ENCODE results near the gene NDUFA8. TPM values are rescaled to one million over a fixed set of nuclear protein-coding genes. Genes with fewer than 3 reads are reported as not detected.

Gene NDUFA8
- total RNA-seq, 3 donors from 2014 or later (not counting 1 experiment from before 2014, with no cell fraction given) = 6.6 to 15.9 (median 10.8) TPM

DNA sequence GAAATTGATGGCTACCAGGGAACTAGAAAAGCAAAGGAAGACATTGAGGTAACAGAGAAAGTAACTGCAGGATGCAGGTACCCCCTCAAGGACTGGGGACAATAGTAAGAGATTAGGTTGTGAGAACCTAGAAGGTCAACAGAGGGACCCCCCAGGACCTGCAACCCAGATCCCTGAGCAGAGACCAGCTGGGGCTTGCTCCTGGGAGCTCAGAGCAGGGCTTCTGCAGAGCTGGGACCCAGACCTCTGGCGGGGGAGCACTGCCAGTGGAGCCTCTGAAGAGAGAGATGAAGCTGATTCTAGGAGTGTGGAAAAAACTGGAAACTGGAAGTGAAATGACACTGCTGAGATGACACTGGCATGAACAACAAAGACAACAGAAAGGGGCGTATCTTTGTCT lies 17.3 kb upstream of the NDUFA8 start:
- no peaks in the 10 kb centered on the region for H3K9me3 Mint-ChIP-seq
- no peaks in the 10 kb centered on the region for H3K4me1 Mint-ChIP-seq
- no peaks in the 10 kb centered on the region for H3K36me3 ChIP-seq (ENCODE audit: control insufficient read depth, insufficient read depth, low read length)
- H3K4me1 ChIP-seq (ENCODE audit: control insufficient read depth, insufficient read depth, low read length) = no peaks in the 10 kb centered on the region
- peaks cover 16 to 34% of the 10 kb centered on the region in 2 donors for H3K27me3 Mint-ChIP-seq (ENCODE audit: low read depth in 2 of 2)
- no peak overlapping the region for H3K27ac ChIP-seq (ENCODE audit: low read length)
- no peak overlapping the region for H3K4me3 ChIP-seq (ENCODE audit: low read length)
- H3K9me3 ChIP-seq (ENCODE audit: control insufficient read depth, insufficient read depth, low read length) = no peaks in the 10 kb centered on the region
- TF ChIP-seq, protein P1, sequence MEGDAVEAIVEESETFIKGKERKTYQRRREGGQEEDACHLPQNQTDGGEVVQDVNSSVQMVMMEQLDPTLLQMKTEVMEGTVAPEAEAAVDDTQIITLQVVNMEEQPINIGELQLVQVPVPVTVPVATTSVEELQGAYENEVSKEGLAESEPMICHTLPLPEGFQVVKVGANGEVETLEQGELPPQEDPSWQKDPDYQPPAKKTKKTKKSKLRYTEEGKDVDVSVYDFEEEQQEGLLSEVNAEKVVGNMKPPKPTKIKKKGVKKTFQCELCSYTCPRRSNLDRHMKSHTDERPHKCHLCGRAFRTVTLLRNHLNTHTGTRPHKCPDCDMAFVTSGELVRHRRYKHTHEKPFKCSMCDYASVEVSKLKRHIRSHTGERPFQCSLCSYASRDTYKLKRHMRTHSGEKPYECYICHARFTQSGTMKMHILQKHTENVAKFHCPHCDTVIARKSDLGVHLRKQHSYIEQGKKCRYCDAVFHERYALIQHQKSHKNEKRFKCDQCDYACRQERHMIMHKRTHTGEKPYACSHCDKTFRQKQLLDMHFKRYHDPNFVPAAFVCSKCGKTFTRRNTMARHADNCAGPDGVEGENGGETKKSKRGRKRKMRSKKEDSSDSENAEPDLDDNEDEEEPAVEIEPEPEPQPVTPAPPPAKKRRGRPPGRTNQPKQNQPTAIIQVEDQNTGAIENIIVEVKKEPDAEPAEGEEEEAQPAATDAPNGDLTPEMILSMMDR (IDR thresholded peaks at IDR 0.05) = no peak
- ATAC-seq = no peak
- intact Hi-C loops (cut with micrococcal nuclease) = no loop called here
- H3K4me3 Mint-ChIP-seq = no peak overlapping the region
- H3K27me3 ChIP-seq (ENCODE audit: control insufficient read depth, insufficient read depth, low read length) = no peaks in the 10 kb centered on the region
- no peak overlapping the region for H3K27ac Mint-ChIP-seq
- 90% methylated on average over 2 of the region's 2 CpGs for WGBS (ENCODE audit: insufficient coverage)
- no peak for DNase-seq
- no peaks in the 10 kb centered on the region for H3K36me3 Mint-ChIP-seq

DNA sequence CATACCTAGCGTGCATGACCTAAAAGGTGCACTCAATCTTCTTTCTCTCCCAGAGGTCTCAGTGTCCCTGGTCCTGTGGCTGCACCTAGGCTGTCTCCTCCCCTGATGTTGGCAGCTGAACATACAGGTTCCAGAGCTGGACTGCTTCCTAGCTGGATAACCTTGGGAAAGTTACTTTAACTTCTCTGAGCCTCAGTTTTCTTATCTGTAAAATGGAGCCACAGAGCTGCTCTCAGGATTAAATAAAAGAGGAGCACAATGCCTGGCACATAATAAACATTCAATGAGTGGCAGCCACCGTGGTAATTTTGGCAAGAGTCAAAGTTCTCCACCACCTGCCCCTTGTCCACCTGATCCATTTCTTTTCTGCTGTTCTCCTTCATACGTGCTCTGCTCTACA lies 14.1 kb upstream of the NDUFA8 start:
- Mint-ChIP-seq H3K27me3 (ENCODE audit: low read depth in 2 of 2) (peaks cover 19 to 44% of the 10 kb centered on the region in 2 donors), H3K4me1 (no peaks in the 10 kb centered on the region), H3K27ac (no peak overlapping the region), H3K9me3 (no peaks in the 10 kb centered on the region), H3K36me3 (no peaks in the 10 kb centered on the region), H3K4me3 (no peak overlapping the region)
- Histone ChIP-seq H3K4me1 (ENCODE audit: control insufficient read depth, insufficient read depth, low read length) (no peaks in the 10 kb centered on the region), H3K27me3 (ENCODE audit: control insufficient read depth, insufficient read depth, low read length) (no peaks in the 10 kb centered on the region), H3K4me3 (ENCODE audit: low read length) (no peak overlapping the region), H3K27ac (ENCODE audit: low read length) (no peak overlapping the region), H3K36me3 (ENCODE audit: control insufficient read depth, insufficient read depth, low read length) (no peaks in the 10 kb centered on the region), H3K9me3 (ENCODE audit: control insufficient read depth, insufficient read depth, low read length) (no peaks in the 10 kb centered on the region)
- TF ChIP-seq, protein P1 (IDR thresholded peaks at IDR 0.05) = no peak
- WGBS (ENCODE audit: insufficient coverage) = 85% methylated on average over 3 of the region's 3 CpGs
- no peak for DNase-seq
- intact Hi-C loops (cut with micrococcal nuclease) = no loop called here
- no peak for ATAC-seq

DNA sequence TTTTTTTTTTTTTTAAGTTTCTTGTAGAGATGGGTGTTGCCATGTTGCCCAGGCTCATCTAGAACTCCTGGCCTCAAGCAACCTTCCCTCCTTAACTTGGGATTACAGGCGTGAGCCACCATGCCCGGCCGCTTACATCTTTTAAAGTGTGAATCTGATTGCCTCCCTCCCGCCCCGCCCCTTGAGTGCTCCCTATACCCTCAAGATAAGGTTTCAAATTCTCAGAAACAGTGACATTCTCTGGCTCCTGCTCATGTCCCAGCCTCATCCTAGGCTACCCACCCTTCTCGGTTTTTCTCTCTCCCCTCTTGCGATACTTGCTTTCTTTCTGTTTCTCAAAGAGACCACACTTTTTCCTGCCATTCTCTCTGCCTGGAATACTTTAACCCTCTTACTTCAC lies 12.6 kb upstream of the NDUFA8 start:
- WGBS (ENCODE audit: insufficient coverage) = 94% methylated on average over 7 of the region's 7 CpGs
- intact Hi-C loops (cut with micrococcal nuclease) = no loop called here
- no peak for ATAC-seq
- Mint-ChIP-seq H3K27me3 (ENCODE audit: low read depth in 2 of 2) (peaks cover 26 to 48% of the 10 kb centered on the region in 2 donors), H3K27ac (no peak overlapping the region), H3K4me3 (no peak overlapping the region), H3K4me1 (no peaks in the 10 kb centered on the region), H3K9me3 (no peaks in the 10 kb centered on the region), H3K36me3 (no peaks in the 10 kb centered on the region)
- H3K4me1 ChIP-seq (ENCODE audit: control insufficient read depth, insufficient read depth, low read length) = no peaks in the 10 kb centered on the region
- DNase-seq = no peak
- H3K36me3 ChIP-seq (ENCODE audit: control insufficient read depth, insufficient read depth, low read length) = no peaks in the 10 kb centered on the region
- H3K27ac ChIP-seq (ENCODE audit: low read length) = no peak overlapping the region
- no peak overlapping the region for H3K4me3 ChIP-seq (ENCODE audit: low read length)
- no peaks in the 10 kb centered on the region for H3K9me3 ChIP-seq (ENCODE audit: control insufficient read depth, insufficient read depth, low read length)
- TF ChIP-seq, protein P1 (IDR thresholded peaks at IDR 0.05) = no peak
- no peaks in the 10 kb centered on the region for H3K27me3 ChIP-seq (ENCODE audit: control insufficient read depth, insufficient read depth, low read length)

DNA sequence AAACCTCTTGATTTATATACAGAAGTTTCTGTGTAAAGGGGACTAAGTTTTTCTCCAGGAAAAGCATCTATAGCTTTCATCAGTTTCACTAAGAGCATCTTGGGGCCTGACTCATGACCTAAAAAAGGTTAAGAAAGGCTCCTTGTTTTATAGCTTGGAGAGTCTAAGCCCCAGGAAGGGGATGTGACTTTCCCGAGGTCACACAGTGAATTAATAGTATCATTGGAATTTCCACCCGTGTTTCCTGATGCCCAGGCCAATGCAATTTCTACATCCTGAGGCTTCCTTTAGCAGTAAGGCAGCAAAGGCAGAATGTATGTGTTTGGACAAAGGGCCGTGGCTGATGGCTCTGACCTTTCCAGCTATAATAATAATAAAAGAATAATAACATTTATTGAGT lies 8.8 kb upstream of the NDUFA8 start:
- H3K36me3 Mint-ChIP-seq = no peaks in the 10 kb centered on the region
- Histone ChIP-seq H3K27ac (ENCODE audit: low read length) (no peak overlapping the region), H3K4me1 (ENCODE audit: control insufficient read depth, insufficient read depth, low read length) (no peaks in the 10 kb centered on the region), H3K9me3 (ENCODE audit: control insufficient read depth, insufficient read depth, low read length) (no peaks in the 10 kb centered on the region), H3K36me3 (ENCODE audit: control insufficient read depth, insufficient read depth, low read length) (no peaks in the 10 kb centered on the region), H3K4me3 (ENCODE audit: low read length) (no peak overlapping the region), H3K27me3 (ENCODE audit: control insufficient read depth, insufficient read depth, low read length) (no peaks in the 10 kb centered on the region)
- WGBS (ENCODE audit: insufficient coverage) = 64% methylated on average over 2 of the region's 3 CpGs
- intact Hi-C loops (cut with micrococcal nuclease) = no loop called here
- no peak overlapping the region for H3K27ac Mint-ChIP-seq
- H3K9me3 Mint-ChIP-seq = no peaks in the 10 kb centered on the region
- no peak overlapping the region for H3K4me3 Mint-ChIP-seq
- TF ChIP-seq, protein P1 (IDR thresholded peaks at IDR 0.05) = no peak
- DNase-seq (no peak), ATAC-seq (no peak)
- no peaks in the 10 kb centered on the region for H3K4me1 Mint-ChIP-seq
- H3K27me3 Mint-ChIP-seq (ENCODE audit: low read depth in 2 of 2) = peaks cover 26 to 53% of the 10 kb centered on the region in 2 donors

All from natural killer cell (primary cell).